GM12891 (cell line): ENCODE measurements around the gene ACTC1.

Experiments
- PAX5 ChIP-seq: IDR thresholded peaks from 2 replicates; pipeline ENCODE4 v1.6.1; 2011; ENCODE audit warnings: low read length, moderate library complexity, mild to moderate bottlenecking; ENCODE audit not compliant: insufficient read depth, severe bottlenecking
- POLR2A ChIP-seq: IDR thresholded peaks from 2 replicates; pipeline ENCODE4 v1.6.1; 2011; ENCODE audit warnings: low read depth, low read length, control low read depth
- POLR2AphosphoS5 ChIP-seq: IDR thresholded peaks from 2 replicates; pipeline ENCODE4 v1.6.1; 2011; ENCODE audit warnings: low read depth, low read length, control low read depth
- POU2F2 ChIP-seq: IDR thresholded peaks from 2 replicates; pipeline ENCODE4 v1.6.1; 2011; ENCODE audit warnings: low read depth, mild to moderate bottlenecking, control low read depth, low read length, moderate library complexity
- SPI1 ChIP-seq: IDR thresholded peaks from 2 replicates; pipeline ENCODE4 v1.6.1; 2011; ENCODE audit warnings: low read depth, low read length, control low read depth
- TAF1 ChIP-seq: IDR thresholded peaks from 2 replicates; pipeline ENCODE4 v1.6.1; 2011; ENCODE audit warnings: low read depth, low read length, control low read depth

DNA sequence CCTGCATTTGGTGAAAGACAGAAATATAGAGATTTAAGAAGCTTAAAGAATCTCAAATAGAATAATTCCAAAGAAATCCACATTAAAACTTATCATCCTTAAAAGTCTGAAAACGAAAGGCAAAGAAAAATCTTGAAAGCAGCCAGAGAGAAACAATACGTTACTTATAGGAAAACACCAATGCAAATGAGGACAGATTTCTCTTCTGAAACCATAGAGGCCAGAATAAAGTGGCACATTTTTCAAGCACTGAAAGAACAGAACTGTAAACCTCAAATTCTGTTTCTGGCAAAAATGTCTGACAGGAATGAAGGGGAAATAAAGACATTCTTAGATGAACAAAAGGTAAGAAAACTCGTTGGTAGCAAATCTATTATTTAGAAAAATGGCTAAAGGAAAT, 13.8 kb upstream of the ACTC1 start:
- TF ChIP-seq POLR2AphosphoS5, result no peak
- TF ChIP-seq TAF1, result no peak
- TF ChIP-seq POU2F2, result no peak
- TF ChIP-seq SPI1, result no peak
- TF ChIP-seq POLR2A, result no peak
- no peak for TF ChIP-seq PAX5
